Measurements from ENCODE around the gene ITPR1. TPM values are rescaled to one million over a fixed set of nuclear protein-coding genes. Genes with fewer than 3 reads are reported as not detected.

ITPR1 gene
- polyA plus RNA-seq, 5 donors: 34.8 to 47.9 (median 40.8) TPM

GRCh38 chr3:4681301-4681700 is 188.2 kb downstream of the ITPR1 start:
- no peak for DNase-seq

- no peak for DNase-seq
These were observed 191.0 kb downstream of the ITPR1 start for GRCh38 chr3:4684117-4684516.

- DNase-seq: no peak
These were observed 191.8 kb downstream of the ITPR1 start for GRCh38 chr3:4684976-4685375.

GRCh38 chr3:4685673-4686345 is 192.7 kb downstream of the ITPR1 start:
- no peak for DNase-seq

- no peak for DNase-seq
These were observed 193.5 kb downstream of the ITPR1 start for GRCh38 chr3:4686619-4687018.

GRCh38 chr3:4687167-4687566 is 194.0 kb downstream of the ITPR1 start:
- DNase-seq: peak in 1 of 2 donors; percentile 8

- DNase-seq: no peak
These were observed 194.4 kb downstream of the ITPR1 start for GRCh38 chr3:4687596-4687995.

- DNase-seq: no peak
These were observed 195.3 kb downstream of the ITPR1 start for GRCh38 chr3:4688411-4688810.

GRCh38 chr3:4689021-4689420 is 195.9 kb downstream of the ITPR1 start:
- no peak for DNase-seq

- DNase-seq: no peak
These were observed 197.1 kb downstream of the ITPR1 start for GRCh38 chr3:4690277-4690676.

GRCh38 chr3:4693620-4694019 is 200.5 kb downstream of the ITPR1 start:
- no peak for DNase-seq

GRCh38 chr3:4695846-4696245 is 202.7 kb downstream of the ITPR1 start:
- DNase-seq: no peak

- no peak for DNase-seq
These were observed 203.1 kb downstream of the ITPR1 start for GRCh38 chr3:4696266-4696665.

GRCh38 chr3:4698125-4698821 is 205.1 kb downstream of the ITPR1 start:
- DNase-seq: no peak

- no peak for DNase-seq
These were observed 209.9 kb downstream of the ITPR1 start for GRCh38 chr3:4703054-4703480.

- DNase-seq: no peak
These were observed 211.4 kb downstream of the ITPR1 start for GRCh38 chr3:4704552-4704951.

GRCh38 chr3:4707324-4707723 is 214.2 kb downstream of the ITPR1 start:
- DNase-seq: no peak

GRCh38 chr3:4708230-4708629 is 215.1 kb downstream of the ITPR1 start:
- DNase-seq: no peak

GRCh38 chr3:4709341-4709740 is 216.2 kb downstream of the ITPR1 start:
- DNase-seq: no peak

GRCh38 chr3:4710191-4710590 is 217.0 kb downstream of the ITPR1 start:
- no peak for DNase-seq

GRCh38 chr3:4711680-4711992 is 218.5 kb downstream of the ITPR1 start:
- no peak for DNase-seq

GRCh38 chr3:4712109-4712508 is 219.0 kb downstream of the ITPR1 start:
- DNase-seq: peak; percentile 48 to 51

GRCh38 chr3:4714045-4714444 is 220.9 kb downstream of the ITPR1 start:
- no peak for DNase-seq

GRCh38 chr3:4716266-4716665 is 223.1 kb downstream of the ITPR1 start:
- DNase-seq: no peak
